Suprapubic skin (tissue), 3 donors: Measurements from ENCODE around the gene SCAP.

ENCODE experiments used
- EP300 ChIP-seq: sonication (generic); formaldehyde crosslinking; IDR thresholded peaks from one replicate; pipeline ENCODE4 v1.6.1; 2017; ENCODE audit warnings: antibody characterized with exemption
- TF ChIP-seq, protein P1 (sequence below), 2 donors: fragments of 200-600 bp in 1 of 2; fragments of 450-650 bp in 1 of 2; sonication (generic) in 1 of 2; IDR thresholded peaks; one replicate each; pipeline ENCODE4 v1.5.1; 2016 to 2019; ENCODE audit warnings: antibody characterized with exemption in 2 of 2, mild to moderate bottlenecking in 1 of 2, moderate library complexity in 1 of 2

DNA sequence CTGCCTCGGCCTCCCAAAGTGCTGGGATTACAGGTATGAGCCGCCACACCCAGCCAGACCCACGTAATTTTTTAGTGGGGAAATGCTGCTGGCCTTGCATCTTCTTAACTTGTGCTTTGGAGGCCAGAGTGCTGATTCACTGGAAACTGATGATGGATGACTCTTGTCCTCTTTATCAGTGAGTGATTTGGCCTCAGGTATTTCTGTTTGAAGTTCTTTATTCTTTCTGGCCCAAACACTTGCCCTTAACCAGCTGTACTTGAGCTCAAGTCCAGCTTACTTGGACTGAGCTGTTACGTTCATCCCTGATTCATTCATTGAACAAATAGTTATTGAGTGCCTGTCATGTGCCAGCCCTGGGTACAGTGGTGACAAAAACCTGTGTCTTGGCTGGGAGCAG lies 90.7 kb downstream of the SCAP start:
- TF ChIP-seq, protein P1, sequence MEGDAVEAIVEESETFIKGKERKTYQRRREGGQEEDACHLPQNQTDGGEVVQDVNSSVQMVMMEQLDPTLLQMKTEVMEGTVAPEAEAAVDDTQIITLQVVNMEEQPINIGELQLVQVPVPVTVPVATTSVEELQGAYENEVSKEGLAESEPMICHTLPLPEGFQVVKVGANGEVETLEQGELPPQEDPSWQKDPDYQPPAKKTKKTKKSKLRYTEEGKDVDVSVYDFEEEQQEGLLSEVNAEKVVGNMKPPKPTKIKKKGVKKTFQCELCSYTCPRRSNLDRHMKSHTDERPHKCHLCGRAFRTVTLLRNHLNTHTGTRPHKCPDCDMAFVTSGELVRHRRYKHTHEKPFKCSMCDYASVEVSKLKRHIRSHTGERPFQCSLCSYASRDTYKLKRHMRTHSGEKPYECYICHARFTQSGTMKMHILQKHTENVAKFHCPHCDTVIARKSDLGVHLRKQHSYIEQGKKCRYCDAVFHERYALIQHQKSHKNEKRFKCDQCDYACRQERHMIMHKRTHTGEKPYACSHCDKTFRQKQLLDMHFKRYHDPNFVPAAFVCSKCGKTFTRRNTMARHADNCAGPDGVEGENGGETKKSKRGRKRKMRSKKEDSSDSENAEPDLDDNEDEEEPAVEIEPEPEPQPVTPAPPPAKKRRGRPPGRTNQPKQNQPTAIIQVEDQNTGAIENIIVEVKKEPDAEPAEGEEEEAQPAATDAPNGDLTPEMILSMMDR (IDR thresholded peaks at IDR 0.05) = no peak
- TF ChIP-seq EP300 = no peak
